Colonic mucosa (tissue), 4 donors: ENCODE data around the gene ANKRD13D. TPM values are rescaled to one million over a fixed set of nuclear protein-coding genes. Genes with fewer than 3 reads are reported as not detected.

Experiments
- DNase-seq: peaks from one replicate; pipeline ENCODE4 v3.0.0-alpha.2; 2020
- H3K27ac ChIP-seq: fragments of 200-600 bp; one replicate; pipeline ENCODE4 v1.8.0; 2021
- H3K27me3 ChIP-seq: fragments of 200-600 bp; one replicate; pipeline ENCODE4 v1.8.0; 2021
- H3K36me3 ChIP-seq: fragments of 200-600 bp; one replicate; pipeline ENCODE4 v1.8.0; 2021
- H3K4me1 ChIP-seq: fragments of 200-600 bp; one replicate; pipeline ENCODE4 v1.8.0; 2021; ENCODE audit warnings: mild to moderate bottlenecking
- H3K4me3 ChIP-seq: fragments of 200-600 bp; one replicate; pipeline ENCODE4 v1.8.0; 2021
- H3K9ac ChIP-seq, 2 donors: one replicate each; pipeline ENCODE4 v1.7.0; 2013; ENCODE audit warnings: control low read depth in 2 of 2, low read depth in 2 of 2, low read length in 2 of 2
- H3K9me3 ChIP-seq: fragments of 200-600 bp; one replicate; pipeline ENCODE4 v1.8.0; 2021
- CTCF ChIP-seq: fragments of 200-600 bp; IDR thresholded peaks from one replicate; pipeline ENCODE4 v1.8.0; 2022; ENCODE audit warnings: antibody characterized with exemption, mild to moderate bottlenecking
- intact Hi-C: fragments of 100-400 bp; cut with DNase I; formaldehyde crosslinking; loops from one replicate; pipeline ENCODE4 v1.14.1; 2022
- total RNA-seq, 2 donors: library from RNA; stranded (reverse); fragmentation: NEBNext Ultra II Directional in 1 of 2; extraction: Animal tissue kit (Norgen Biotek cat#: 25700) in 1 of 2; gene quantifications; one replicate each; pipeline ENCODE4 v1.2.1, GENCODE V29; 2021
- donor health status: healthy.
- donor health status: DM: no; HTN: no; CAD: no.
- donor health status: DM: no; HTN: no; CAD: no.

ANKRD13D gene
- total RNA-seq, 2 donors from 2014 or later, result 18.8 to 39.5 TPM

DNA sequence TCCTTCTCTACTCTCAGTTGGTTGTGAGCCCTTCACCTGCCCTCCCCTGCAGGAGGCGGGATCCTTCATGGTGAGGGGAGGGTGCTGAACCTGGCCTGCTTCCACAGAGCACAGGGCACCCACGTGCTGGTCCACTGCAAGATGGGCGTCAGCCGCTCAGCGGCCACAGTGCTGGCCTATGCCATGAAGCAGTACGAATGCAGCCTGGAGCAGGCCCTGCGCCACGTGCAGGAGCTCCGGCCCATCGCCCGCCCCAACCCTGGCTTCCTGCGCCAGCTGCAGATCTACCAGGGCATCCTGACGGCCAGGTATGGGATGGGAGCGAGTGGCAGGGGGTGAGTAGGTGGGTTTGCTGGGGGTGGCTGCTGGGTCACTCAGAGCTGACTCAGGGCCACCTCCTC lies 20.6 kb downstream of the ANKRD13D start:
- Histone ChIP-seq H3K9ac (no peak overlapping the region), H3K9me3 (no peaks in the 10 kb centered on the region), H3K36me3 (peaks cover 6% of the 10 kb centered on the region), H3K27me3 (no peaks in the 10 kb centered on the region), H3K4me3 (no peak overlapping the region), H3K4me1 (peaks cover 3% of the 10 kb centered on the region), H3K27ac (no peak overlapping the region)
- intact Hi-C loops, result loop anchor here (10.0 kb wide), 1 partner anchor 225 kb away; no protein-coding TSS in a partner anchor
- no peak for DNase-seq
- no peak for TF ChIP-seq CTCF

GRCh38 chr11:67310246-67311050 lies 21.3 kb downstream of the ANKRD13D start:
- intact Hi-C loops, result loop anchor here (10.0 kb wide), 1 partner anchor 226 kb away; no protein-coding TSS in a partner anchor
- no peak for TF ChIP-seq CTCF
- Histone ChIP-seq H3K4me1 (no peaks in the 10 kb centered on the region), H3K27ac (no peak overlapping the region), H3K36me3 (peaks cover 6% of the 10 kb centered on the region), H3K4me3 (no peak overlapping the region), H3K9ac (no peak overlapping the region), H3K9me3 (no peaks in the 10 kb centered on the region), H3K27me3 (no peaks in the 10 kb centered on the region)
- DNase-seq, result no peak

DNA sequence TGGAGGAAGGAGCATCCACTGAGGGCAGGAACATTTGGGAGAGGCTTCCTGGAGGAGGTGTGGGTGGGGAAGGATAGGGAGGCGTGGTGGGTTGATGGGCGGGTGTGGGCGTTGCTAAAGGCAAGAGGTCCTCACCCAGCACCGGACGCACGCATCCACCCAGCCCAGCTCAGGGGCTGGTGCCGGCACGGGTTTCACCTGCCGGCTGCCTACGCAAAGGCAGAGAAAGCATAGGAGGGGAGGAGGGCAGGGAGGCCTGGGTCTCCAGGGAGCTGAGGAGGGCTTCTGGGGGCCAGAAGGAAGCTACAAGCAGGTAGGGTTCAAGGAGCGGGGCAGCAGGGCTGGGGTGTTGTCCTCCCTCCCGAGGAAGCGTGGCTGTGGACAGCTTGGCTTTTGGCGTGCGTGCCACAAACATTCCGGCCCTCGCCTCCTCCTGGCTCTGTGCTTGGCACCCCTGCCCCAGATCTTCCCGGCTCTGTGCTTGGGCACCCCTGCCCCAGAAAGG lies 22.0 kb downstream of the ANKRD13D start:
- H3K9me3 ChIP-seq, result no peaks in the 10 kb centered on the region
- DNase-seq, result no peak
- no peak for TF ChIP-seq CTCF
- H3K27ac ChIP-seq, result peak overlapping the region; percentile 66
- intact Hi-C loops, result loop anchor here (10.0 kb wide), 1 partner anchor 226 kb away; no protein-coding TSS in a partner anchor
- H3K9ac ChIP-seq, result peak overlapping the region in 1 of 2 donors; percentile 58
- H3K4me3 ChIP-seq, result no peak overlapping the region
- no peaks in the 10 kb centered on the region for H3K27me3 ChIP-seq
- H3K36me3 ChIP-seq, result peaks cover 6% of the 10 kb centered on the region
- H3K4me1 ChIP-seq, result no peaks in the 10 kb centered on the region

- peak overlapping the region; percentile 66 for H3K27ac ChIP-seq
Measured at GRCh38 chr11:67311556-67312082, 22.5 kb downstream of the ANKRD13D start.

More at GRCh38 chr11:67311556-67312082, 22.5 kb downstream of the ANKRD13D start:
- no peak for TF ChIP-seq CTCF
- Histone ChIP-seq H3K4me3 (no peak overlapping the region), H3K36me3 (peaks cover 6% of the 10 kb centered on the region), H3K9ac (peak overlapping the region in 1 of 2 donors; percentile 58), H3K9me3 (no peaks in the 10 kb centered on the region), H3K4me1 (no peaks in the 10 kb centered on the region), H3K27me3 (no peaks in the 10 kb centered on the region)
- no peak for DNase-seq
- intact Hi-C loops, result loop anchor here (10.0 kb wide), 1 partner anchor 227 kb away; no protein-coding TSS in a partner anchor
